Caco-2 (cell line): ENCODE results near the gene MYL11. TPM values are rescaled to one million over a fixed set of nuclear protein-coding genes. Genes with fewer than 3 reads are reported as not detected.
A peak's percentile ranks its signal among the peaks of the same experiment; 100 is the strongest.
"Not testable (repeated sequence)": the region's sequence is repeated elsewhere in the genome, so short reads cannot be mapped to it uniquely, and the experiment has no call there.

Experiments used
- BruUV-seq: library from RNA; stranded (reverse); fragments of 400-500 nt; replicated peaks from 2 replicates; lab custom pipeline; 2021; lab: Mats Ljungman, UMichigan
- CTCF ChIA-PET: fragments of 300-600 bp; sonication (Branson Sonifier 250); formaldehyde crosslinking; loops from one replicate; lab custom pipeline; 2022; ENCODE audit warnings: antibody characterized with exemption; lab: Charles Lee
- POLR2A ChIA-PET: fragments of 300-600 bp; sonication (Branson Sonifier 250); formaldehyde crosslinking; loops from one replicate; lab custom pipeline; 2022; ENCODE audit warnings: antibody characterized with exemption; lab: Charles Lee
- DNase-seq, 2 experiments: peaks; one replicate each; pipeline versions ENCODE4 v3.0.0 to v3.0.0-alpha.2; 2020 to 2022
- H3K27me3 ChIP-seq: replicated peaks from 2 replicates; pipeline ENCODE4 v1.6.0; 2011; ENCODE audit warnings: low read length; ENCODE audit not compliant: control insufficient read depth, insufficient read depth
- H3K36me3 ChIP-seq: 2 replicates; pipeline ENCODE4 v1.5.1; 2011; ENCODE audit warnings: low read length; ENCODE audit not compliant: control insufficient read depth, insufficient read depth
- H3K4me1 ChIP-seq: fragments of 250-450 bp; sonication (Bioruptor Pico); 2 replicates; pipeline ENCODE4 v1.5.1; 2020; ENCODE audit warnings: mild to moderate bottlenecking
- H3K4me3 ChIP-seq: 2 replicates; pipeline ENCODE4 v1.5.1; 2011; ENCODE audit warnings: low read depth, mild to moderate bottlenecking, control low read depth, low read length
- H3K9me3 ChIP-seq: fragments of 250-450 bp; sonication (Bioruptor Pico); 2 replicates; pipeline ENCODE4 v1.5.1; 2020; ENCODE audit warnings: mild to moderate bottlenecking, moderate library complexity
- H3K27ac Mint-ChIP-seq: one replicate; pipeline ENCODE4 v1.8.0; 2022; ENCODE audit warnings: mixed read lengths; ENCODE audit not compliant: unreplicated experiment
- H3K27me3 Mint-ChIP-seq: one replicate; pipeline ENCODE4 v1.8.0; 2022; ENCODE audit warnings: mixed read lengths; ENCODE audit not compliant: insufficient read depth, unreplicated experiment
- H3K36me3 Mint-ChIP-seq: one replicate; pipeline ENCODE4 v1.8.0; 2022; ENCODE audit warnings: mild to moderate bottlenecking, mixed read lengths; ENCODE audit not compliant: insufficient read depth, unreplicated experiment
- H3K4me1 Mint-ChIP-seq: one replicate; pipeline ENCODE4 v1.8.0; 2022; ENCODE audit warnings: low read depth, mixed read lengths; ENCODE audit not compliant: unreplicated experiment
- H3K4me3 Mint-ChIP-seq: one replicate; pipeline ENCODE4 v1.8.0; 2022; ENCODE audit warnings: mild to moderate bottlenecking, moderate library complexity, mixed read lengths; ENCODE audit not compliant: unreplicated experiment
- H3K9me3 Mint-ChIP-seq: one replicate; pipeline ENCODE4 v1.8.0; 2022; ENCODE audit warnings: mixed read lengths; ENCODE audit not compliant: unreplicated experiment
- CTCF ChIP-seq, 2 experiments: fragments of 200-600 bp in 1 of 2; IDR thresholded peaks; 1 replicate in 1 of 2; 2 replicates in 1 of 2; pipeline versions ENCODE4 v1.5.1 to v1.8.0; 2011 to 2022; ENCODE audit warnings: antibody characterized with exemption in 1 of 2, control low read depth in 1 of 2, inconsistent platforms in 1 of 2, low read depth in 1 of 2, low read length in 1 of 2, mild to moderate bottlenecking in 1 of 2, moderate library complexity in 1 of 2; ENCODE audit not compliant: insufficient read depth in 1 of 2, severe bottlenecking in 1 of 2, unreplicated experiment in 1 of 2
- intact Hi-C: fragments of 100-400 bp; cut with micrococcal nuclease; formaldehyde crosslinking; loops from one replicate; pipeline ENCODE4 v1.10.0; 2022; ENCODE audit not compliant: unreplicated experiment
- total RNA-seq: library from RNA; stranded (reverse); gene quantifications from 2 replicates; pipeline ENCODE4 v1.2.3, GENCODE V29; 2022

MYL11 gene
- total RNA-seq, 1 experiment from 2014 or later: 2.9 TPM

GRCh38 chr16:30395155-30395991 is 20.8 kb downstream of the MYL11 start, which contains the start of gene ZNF48:
Gene ZNF48, plus strand, starts transcription at chr16:30395420. Its CDS starts 375 bp downstream, at chr16:30395795.
- no peaks in the 10 kb centered on the region for H3K9me3 ChIP-seq
- peaks cover 6% of the 10 kb centered on the region; the same call in 1 of the 2 replicates for H3K4me1 ChIP-seq
- DNase-seq: peak; percentile 87 to 91
- H3K36me3 Mint-ChIP-seq: peaks cover 12% of the 10 kb centered on the region
- H3K27ac Mint-ChIP-seq: peak within 1 kb of the TSS; percentile 46
- intact Hi-C loops: loop anchor here (1.0 to 2.0 kb wide), 2 partner anchors 14 to 17 kb away; no protein-coding TSS in a partner anchor
- TF ChIP-seq CTCF (IDR thresholded peaks at IDR 0.05; ENCODE audit: insufficient read depth in 1 of 2, low read depth in 1 of 2, low read length in 1 of 2, severe bottlenecking in 1 of 2, unreplicated experiment in 1 of 2): peak in 1 of 2 experiments; percentile 40
- peak within 1 kb of the TSS; percentile 88 for H3K4me3 ChIP-seq
- no peaks in the 10 kb centered on the region for H3K9me3 Mint-ChIP-seq
- H3K27me3 ChIP-seq: no peaks in the 10 kb centered on the region
- POLR2A ChIA-PET: interaction anchor here (1.0 to 2.6 kb wide), 7 partner anchors 12 to 264 kb away, joined by 3 to 20 read pairs (median 7); partner anchors contain the start of genes DCTPP1, TBC1D10B and ZNF771
- CTCF ChIA-PET: interaction anchor here (0.6 to 2.3 kb wide), 9 partner anchors 12 to 773 kb away, joined by 4 to 27 read pairs (median 11); partner anchors contain the start of genes CD2BP2, DCTPP1, TBC1D10B and ZNF771
- no TSS peak for BruUV-seq
- no peaks in the 10 kb centered on the region for H3K27me3 Mint-ChIP-seq
- H3K4me1 Mint-ChIP-seq: peaks cover 19% of the 10 kb centered on the region
- peak within 1 kb of the TSS; percentile 82 for H3K4me3 Mint-ChIP-seq
- no peaks in the 10 kb centered on the region for H3K36me3 ChIP-seq

- H3K9me3 ChIP-seq: no peaks in the 10 kb centered on the region
- TF ChIP-seq CTCF (IDR thresholded peaks at IDR 0.05; ENCODE audit: insufficient read depth in 1 of 2, low read depth in 1 of 2, low read length in 1 of 2, severe bottlenecking in 1 of 2, unreplicated experiment in 1 of 2): no peak
- Mint-ChIP-seq H3K36me3 (peaks cover 14% of the 10 kb centered on the region), H3K27me3 (no peaks in the 10 kb centered on the region), H3K9me3 (no peaks in the 10 kb centered on the region), H3K4me1 (peaks cover 19% of the 10 kb centered on the region), H3K4me3 (peak overlapping the region; percentile 82), H3K27ac (peak overlapping the region; percentile 33)
- BruUV-seq: no TSS peak
- no peaks in the 10 kb centered on the region for H3K27me3 ChIP-seq
- ChIA-PET CTCF (interaction anchor here (1.5 to 2.3 kb wide), 7 partner anchors 11 to 41 kb away, joined by 5 to 27 read pairs (median 14); partner anchors contain the start of genes CD2BP2, DCTPP1, TBC1D10B and ZNF771), POLR2A (interaction anchor here (1.1 to 2.6 kb wide), 5 partner anchors 11 to 34 kb away, joined by 3 to 20 read pairs (median 7); partner anchors contain the start of genes DCTPP1, TBC1D10B and ZNF771)
- intact Hi-C loops: loop anchor here (1.0 to 2.0 kb wide), 2 partner anchors 13 to 17 kb away; no protein-coding TSS in a partner anchor
- DNase-seq: no peak
- peak overlapping the region; percentile 88 for H3K4me3 ChIP-seq
- no peaks in the 10 kb centered on the region for H3K36me3 ChIP-seq
- H3K4me1 ChIP-seq: peaks cover 6% of the 10 kb centered on the region; the same call in 1 of the 2 replicates
Measured at GRCh38 chr16:30395992-30396585, 21.5 kb downstream of the MYL11 start.

- peaks cover 23% of the 10 kb centered on the region for H3K4me1 Mint-ChIP-seq
- H3K27me3 ChIP-seq, H3K27me3 Mint-ChIP-seq, DNase-seq, H3K9me3 Mint-ChIP-seq, intact Hi-C loops, H3K9me3 ChIP-seq, H3K36me3 ChIP-seq: not testable (repeated sequence)
- CTCF ChIA-PET: interaction anchor here (1.9 to 2.3 kb wide), 4 partner anchors 10 to 33 kb away, joined by 11 to 27 read pairs (median 15); partner anchors contain the start of genes DCTPP1 and ZNF771
- BruUV-seq: TSS peak; percentile 70
- peak overlapping the region; percentile 82 for H3K4me3 Mint-ChIP-seq
- peak overlapping the region; percentile 33 for H3K27ac Mint-ChIP-seq
- H3K4me3 ChIP-seq: peak overlapping the region; percentile 88
- peaks cover 14% of the 10 kb centered on the region for H3K36me3 Mint-ChIP-seq
- POLR2A ChIA-PET: interaction anchor here (1.1 to 2.6 kb wide), 4 partner anchors 11 to 26 kb away, joined by 3 to 20 read pairs (median 10); partner anchors contain the start of genes TBC1D10B and ZNF771
- peaks cover 11% of the 10 kb centered on the region for H3K4me1 ChIP-seq
Measured at GRCh38 chr16:30396627-30397026, 22.0 kb downstream of the MYL11 start.
